Lower lobe of right lung (tissue), 2 donors: ENCODE measurements around the gene CD1B. TPM values are rescaled to one million over a fixed set of nuclear protein-coding genes. Genes with fewer than 3 reads are reported as not detected.

ENCODE experiments used
- ATAC-seq, 2 donors: fragments of 200-7000 bp; cut with Tn5 transposase; one replicate each; pipeline ENCODE4 v1.9.1; 2020 to 2022; ENCODE audit warnings: mild to moderate bottlenecking in 2 of 2, moderate library complexity in 2 of 2
- DNase-seq: peaks from one replicate; pipeline ENCODE4 v3.0.0-alpha.2; 2020
- H3K27ac ChIP-seq: fragments of 200-600 bp; one replicate; pipeline ENCODE4 v1.8.0; 2022
- H3K27me3 ChIP-seq: fragments of 200-600 bp; one replicate; pipeline ENCODE4 v1.8.0; 2022; ENCODE audit warnings: low read depth
- H3K36me3 ChIP-seq: fragments of 200-600 bp; one replicate; pipeline ENCODE4 v1.8.0; 2022; ENCODE audit warnings: mild to moderate bottlenecking
- H3K4me1 ChIP-seq: fragments of 200-600 bp; one replicate; pipeline ENCODE4 v1.8.0; 2022
- H3K4me3 ChIP-seq: fragments of 200-600 bp; one replicate; pipeline ENCODE4 v1.8.0; 2022; ENCODE audit warnings: mild to moderate bottlenecking
- H3K9me3 ChIP-seq: fragments of 200-600 bp; one replicate; pipeline ENCODE4 v1.8.0; 2022
- CTCF ChIP-seq: fragments of 200-600 bp; IDR thresholded peaks from one replicate; pipeline ENCODE4 v1.8.0; 2022; ENCODE audit warnings: antibody characterized with exemption, mild to moderate bottlenecking
- intact Hi-C: fragments of 100-400 bp; cut with DNase I; formaldehyde crosslinking; loops from one replicate; pipeline ENCODE4 v1.11.0; 2022
- total RNA-seq: library from RNA; stranded (reverse); fragmentation: NEBNext Ultra II Directional; extraction: Animal tissue kit (Norgen Biotek cat#: 25700); gene quantifications from one replicate; pipeline ENCODE4 v1.2.1, GENCODE V29; 2021
- donor health status: DM: no; HTN: yes; CAD: no; lungs with severe emphysema.

Gene CD1B
- total RNA-seq, 1 donor from 2014 or later, result not detected

- peak in 1 of 2 donors; percentile 29 for ATAC-seq
- no peak overlapping the region for H3K4me3 ChIP-seq
- intact Hi-C loops, result no loop called here
- H3K4me1 ChIP-seq, result no peaks in the 10 kb centered on the region
- no peak for TF ChIP-seq CTCF
- H3K9me3 ChIP-seq, result no peaks in the 10 kb centered on the region
- no peak for DNase-seq
- no peak overlapping the region for H3K27ac ChIP-seq
- no peaks in the 10 kb centered on the region for H3K27me3 ChIP-seq
- no peaks in the 10 kb centered on the region for H3K36me3 ChIP-seq
Measured at GRCh38 chr1:158290321-158290844, 40.9 kb downstream of the CD1B start.

DNA sequence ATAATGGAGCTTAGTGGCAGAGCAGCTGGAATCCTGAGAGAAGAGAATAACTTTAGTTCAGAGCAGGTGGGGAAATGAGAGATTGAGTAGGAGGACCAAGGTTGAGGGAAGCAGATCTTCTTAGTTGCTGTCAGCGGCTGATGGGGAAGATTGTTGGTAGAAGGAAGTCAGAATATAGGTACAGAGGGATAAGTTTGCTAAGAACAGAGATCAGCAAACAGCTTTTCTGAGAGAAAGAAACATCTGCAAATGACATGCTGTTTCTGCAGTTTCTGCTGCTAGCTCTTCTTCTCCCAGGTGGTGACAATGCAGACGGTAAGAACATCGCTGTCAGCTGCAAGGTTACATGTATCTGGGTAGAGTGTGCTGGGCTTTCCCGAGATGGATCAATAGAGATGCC lies 41.5 kb downstream of the CD1B start, which contains the start of gene CD1C:
TSS of gene CD1C (plus strand) at position 113 of the 400 bp plus-strand sequence. CDS start at position 255, 142 bp downstream.
- no peak within 1 kb of the TSS for H3K27ac ChIP-seq
- H3K4me3 ChIP-seq, result no peak within 1 kb of the TSS
- intact Hi-C loops, result no loop called here
- no peaks in the 10 kb centered on the region for H3K27me3 ChIP-seq
- no peaks in the 10 kb centered on the region for H3K9me3 ChIP-seq
- H3K36me3 ChIP-seq, result no peaks in the 10 kb centered on the region
- DNase-seq (no peak), ATAC-seq (no peak)
- no peak for TF ChIP-seq CTCF
- H3K4me1 ChIP-seq, result no peaks in the 10 kb centered on the region

GRCh38 chr1:158286941-158287346 lies 44.4 kb downstream of the CD1B start:
- no peak overlapping the region for H3K27ac ChIP-seq
- no peak for TF ChIP-seq CTCF

DNA sequence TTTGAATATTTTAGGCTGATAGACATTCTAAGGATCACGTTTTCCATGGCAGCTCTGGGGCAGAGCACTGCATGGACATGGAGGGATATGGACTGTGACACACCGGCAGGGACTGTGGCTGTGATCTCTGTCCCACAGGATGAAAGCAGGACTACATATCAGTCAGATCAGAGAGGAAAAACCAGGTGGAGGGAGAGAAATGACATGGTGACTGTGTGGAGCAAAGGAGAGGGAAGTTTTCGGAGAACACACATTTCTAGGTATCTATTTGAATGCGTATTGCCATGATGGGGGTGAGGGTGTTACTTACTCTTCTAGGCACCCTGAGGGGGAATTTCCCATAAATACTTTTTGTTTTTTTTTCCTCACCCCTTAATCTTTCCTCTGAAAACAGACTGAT lies 44.8 kb downstream of the CD1B start:
- Histone ChIP-seq H3K27me3 (no peaks in the 10 kb centered on the region), H3K4me3 (no peak overlapping the region), H3K9me3 (no peaks in the 10 kb centered on the region), H3K4me1 (no peaks in the 10 kb centered on the region), H3K36me3 (no peaks in the 10 kb centered on the region), H3K27ac (no peak overlapping the region)
- no peak for TF ChIP-seq CTCF
- no peak for DNase-seq
- no peak for ATAC-seq
- intact Hi-C loops, result no loop called here

More at GRCh38 chr1:158286941-158287346, 44.4 kb downstream of the CD1B start:
- Histone ChIP-seq H3K4me1 (no peaks in the 10 kb centered on the region), H3K9me3 (no peaks in the 10 kb centered on the region), H3K36me3 (no peaks in the 10 kb centered on the region), H3K4me3 (no peak overlapping the region), H3K27me3 (no peaks in the 10 kb centered on the region)
- DNase-seq (no peak), ATAC-seq (no peak)
- intact Hi-C loops, result no loop called here

- Histone ChIP-seq H3K4me1 (no peaks in the 10 kb centered on the region), H3K9me3 (no peaks in the 10 kb centered on the region), H3K27ac (no peak overlapping the region), H3K36me3 (no peaks in the 10 kb centered on the region), H3K4me3 (no peak overlapping the region), H3K27me3 (no peaks in the 10 kb centered on the region)
- ATAC-seq (peak; percentile 89 to 95), DNase-seq (peak; percentile 79)
- intact Hi-C loops, result no loop called here
- TF ChIP-seq CTCF, result no peak
Measured at GRCh38 chr1:158285756-158286241, 45.5 kb downstream of the CD1B start.
